Astrocyte (in vitro differentiated cells and primary cell): ENCODE data around the gene EDN3. TPM values are rescaled to one million over a fixed set of nuclear protein-coding genes. Genes with fewer than 3 reads are reported as not detected.

Source experiments
- DNase-seq: peaks from one replicate; pipeline ENCODE4 v3.0.0-alpha.2; 2010; ENCODE audit warnings: low read depth
- FAIRE-seq: peaks from 2 replicates; lab custom pipeline; 2011; peaks lifted over from hg19 to GRCh38; lab: Jason Lieb, UNC
- H2AFZ ChIP-seq: 2 replicates; pipeline ENCODE4 v1.6.0; 2012; ENCODE audit warnings: low read depth, low read length, inconsistent platforms
- H3K27ac ChIP-seq: 2 replicates; pipeline ENCODE4 v1.5.1; 2011; ENCODE audit warnings: low read depth, low read length, inconsistent platforms
- H3K27me3 ChIP-seq: 2 replicates; pipeline ENCODE4 v1.6.0; 2011; ENCODE audit warnings: low read length, inconsistent platforms; ENCODE audit not compliant: insufficient read depth
- H3K36me3 ChIP-seq: 2 replicates; pipeline ENCODE4 v1.5.1; 2011; ENCODE audit warnings: low read length, inconsistent platforms; ENCODE audit not compliant: insufficient read depth
- H3K4me1 ChIP-seq: 2 replicates; pipeline ENCODE4 v1.5.1; 2011; ENCODE audit warnings: low read length, inconsistent platforms; ENCODE audit not compliant: insufficient read depth
- H3K4me2 ChIP-seq: 2 replicates; pipeline ENCODE4 v1.6.0; 2012; ENCODE audit warnings: low read length, inconsistent platforms
- H3K4me3 ChIP-seq: 2 replicates; pipeline ENCODE4 v1.5.1; 2011; ENCODE audit warnings: low read depth, mild to moderate bottlenecking, low read length, inconsistent platforms; ENCODE audit not compliant: insufficient read depth
- H3K79me2 ChIP-seq: 2 replicates; pipeline ENCODE4 v1.6.0; 2012; ENCODE audit warnings: mild to moderate bottlenecking, low read length, inconsistent platforms; ENCODE audit not compliant: insufficient read depth
- H3K9ac ChIP-seq: 2 replicates; pipeline ENCODE4 v1.6.0; 2012; ENCODE audit warnings: mild to moderate bottlenecking, low read length, inconsistent platforms
- H3K9me3 ChIP-seq: 2 replicates; pipeline ENCODE4 v1.5.1; 2012; ENCODE audit warnings: low read depth, mild to moderate bottlenecking, low read length, inconsistent platforms; ENCODE audit not compliant: insufficient read depth
- H4K20me1 ChIP-seq: 2 replicates; pipeline ENCODE4 v1.6.0; 2012; ENCODE audit warnings: low read length, inconsistent platforms; ENCODE audit not compliant: insufficient read depth
- H3K27ac Mint-ChIP-seq: one replicate; pipeline ENCODE4 v1.8.0; 2021; ENCODE audit warnings: mild to moderate bottlenecking, mixed read lengths; ENCODE audit not compliant: unreplicated experiment
- H3K27me3 Mint-ChIP-seq: one replicate; pipeline ENCODE4 v1.8.0; 2021; ENCODE audit warnings: low read depth, mixed read lengths; ENCODE audit not compliant: unreplicated experiment
- H3K36me3 Mint-ChIP-seq: one replicate; pipeline ENCODE4 v1.8.0; 2021; ENCODE audit warnings: low read depth, mixed read lengths; ENCODE audit not compliant: unreplicated experiment
- H3K4me1 Mint-ChIP-seq: one replicate; pipeline ENCODE4 v1.8.0; 2021; ENCODE audit warnings: low read depth, mixed read lengths; ENCODE audit not compliant: unreplicated experiment
- H3K4me3 Mint-ChIP-seq: one replicate; pipeline ENCODE4 v1.8.0; 2021; ENCODE audit warnings: mild to moderate bottlenecking, moderate library complexity, mixed read lengths; ENCODE audit not compliant: unreplicated experiment
- H3K9me3 Mint-ChIP-seq: one replicate; pipeline ENCODE4 v1.8.0; 2021; ENCODE audit warnings: mild to moderate bottlenecking, mixed read lengths; ENCODE audit not compliant: unreplicated experiment
- CTCF ChIP-seq: IDR thresholded peaks from 2 replicates; pipeline ENCODE4 v1.5.1; 2011; ENCODE audit warnings: low read depth, mild to moderate bottlenecking, inconsistent platforms, low read length, moderate library complexity; ENCODE audit not compliant: insufficient read depth
- EZH2 ChIP-seq: IDR thresholded peaks from 2 replicates; pipeline ENCODE4 v1.6.1; 2012; ENCODE audit warnings: mild to moderate bottlenecking, low read length, inconsistent platforms; ENCODE audit not compliant: insufficient read depth
- total RNA-seq: library from RNA; stranded (reverse); gene quantifications from 2 replicates; pipeline ENCODE4 v1.2.1, GENCODE V29; 2021

The EDN3 gene
- total RNA-seq, 1 donor from 2014 or later: not detected

- FAIRE-seq (no peak), DNase-seq (no peak)
- H3K27me3 Mint-ChIP-seq: peaks cover 43% of the 10 kb centered on the region
- H3K4me1 Mint-ChIP-seq: no peaks in the 10 kb centered on the region
- Histone ChIP-seq H3K4me2 (no peak overlapping the region), H3K9ac (no peak overlapping the region), H3K9me3 (no peaks in the 10 kb centered on the region), H3K27me3 (no peaks in the 10 kb centered on the region), H2AFZ (no peak overlapping the region), H3K36me3 (no peaks in the 10 kb centered on the region), H3K27ac (no peak overlapping the region), H4K20me1 (no peaks in the 10 kb centered on the region), H3K4me3 (no peak overlapping the region), H3K79me2 (no peaks in the 10 kb centered on the region), H3K4me1 (no peaks in the 10 kb centered on the region)
- no peak for TF ChIP-seq EZH2
- no peak for TF ChIP-seq CTCF
- H3K4me3 Mint-ChIP-seq: no peak overlapping the region
- H3K9me3 Mint-ChIP-seq: no peaks in the 10 kb centered on the region
- H3K27ac Mint-ChIP-seq: no peak overlapping the region
- H3K36me3 Mint-ChIP-seq: no peaks in the 10 kb centered on the region
Observed at GRCh38 chr20:59265298-59265697, 35.1 kb upstream of the EDN3 start.

- H2AFZ ChIP-seq: no peak overlapping the region
- no peak overlapping the region for H3K27ac ChIP-seq
- no peak for FAIRE-seq
- H3K4me3 ChIP-seq: no peak overlapping the region
- Mint-ChIP-seq H3K9me3 (no peaks in the 10 kb centered on the region), H3K27me3 (peaks cover 44% of the 10 kb centered on the region), H3K27ac (no peak overlapping the region), H3K36me3 (no peaks in the 10 kb centered on the region), H3K4me3 (no peak overlapping the region), H3K4me1 (no peaks in the 10 kb centered on the region)
- H3K4me1 ChIP-seq: no peaks in the 10 kb centered on the region
- no peaks in the 10 kb centered on the region for H3K27me3 ChIP-seq
- no peak for TF ChIP-seq CTCF
- no peaks in the 10 kb centered on the region for H3K36me3 ChIP-seq
- no peaks in the 10 kb centered on the region for H4K20me1 ChIP-seq
- H3K9me3 ChIP-seq: no peaks in the 10 kb centered on the region
- DNase-seq: no peak
- no peak overlapping the region for H3K9ac ChIP-seq
- H3K79me2 ChIP-seq: no peaks in the 10 kb centered on the region
- H3K4me2 ChIP-seq: no peak overlapping the region
Observed at GRCh38 chr20:59268870-59269269, 31.5 kb upstream of the EDN3 start.

- Histone ChIP-seq H2AFZ (no peak overlapping the region), H3K9ac (no peak overlapping the region), H3K36me3 (no peaks in the 10 kb centered on the region), H3K4me3 (no peak overlapping the region), H4K20me1 (no peaks in the 10 kb centered on the region), H3K4me1 (no peaks in the 10 kb centered on the region), H3K4me2 (no peak overlapping the region), H3K27ac (no peak overlapping the region), H3K9me3 (no peaks in the 10 kb centered on the region), H3K27me3 (no peaks in the 10 kb centered on the region), H3K79me2 (no peaks in the 10 kb centered on the region)
- TF ChIP-seq EZH2: no peak
- TF ChIP-seq CTCF: no peak
- FAIRE-seq (no peak), DNase-seq (no peak)
- Mint-ChIP-seq H3K4me3 (no peak overlapping the region), H3K27me3 (peaks cover 43% of the 10 kb centered on the region), H3K36me3 (no peaks in the 10 kb centered on the region), H3K27ac (no peak overlapping the region), H3K4me1 (no peaks in the 10 kb centered on the region), H3K9me3 (no peaks in the 10 kb centered on the region)
Observed at GRCh38 chr20:59269411-59270025, 30.9 kb upstream of the EDN3 start.
